Keratinocyte (primary cell): ENCODE data around the gene FAM107B. TPM values are rescaled to one million over a fixed set of nuclear protein-coding genes. Genes with fewer than 3 reads are reported as not detected.

Source experiments
- DNase-seq: peaks from one replicate; pipeline ENCODE4 v3.0.0-alpha.2; 2011; ENCODE audit warnings: low read depth, missing footprints, low spot score
- FAIRE-seq: peaks from 2 replicates; lab custom pipeline; 2011; peaks lifted over from hg19 to GRCh38; lab: Jason Lieb, UNC
- H2AFZ ChIP-seq: 2 replicates; pipeline ENCODE4 v1.6.0; 2012; ENCODE audit warnings: low read length, control low read depth, inconsistent platforms; ENCODE audit not compliant: control insufficient read depth
- H3K27ac ChIP-seq: 2 replicates; pipeline ENCODE4 v1.5.1; 2011; ENCODE audit warnings: low read length; ENCODE audit not compliant: control insufficient read depth, insufficient read depth
- H3K27me3 ChIP-seq: 3 replicates; pipeline ENCODE4 v1.6.0; 2011; ENCODE audit warnings: low read length; ENCODE audit not compliant: control insufficient read depth, insufficient read depth; ENCODE audit errors: extremely low read depth
- H3K36me3 ChIP-seq, 2 experiments: 2 replicates in 1 of 2; 3 replicates in 1 of 2; pipeline ENCODE4 v1.5.1; 2011; ENCODE audit warnings: low read length in 2 of 2, mild to moderate bottlenecking in 1 of 2; ENCODE audit not compliant: control insufficient read depth in 2 of 2, insufficient read depth in 2 of 2; ENCODE audit errors: extremely low read depth in 1 of 2
- H3K4me1 ChIP-seq: 3 replicates; pipeline ENCODE4 v1.5.1; 2011; ENCODE audit warnings: low read length; ENCODE audit not compliant: control insufficient read depth, insufficient read depth; ENCODE audit errors: extremely low read depth
- H3K4me2 ChIP-seq: 3 replicates; pipeline ENCODE4 v1.6.0; 2011; ENCODE audit warnings: low read depth, low read length; ENCODE audit not compliant: control insufficient read depth, insufficient read depth; ENCODE audit errors: extremely low read depth
- H3K4me3 ChIP-seq, 3 experiments: fragments of 200-600 bp in 1 of 3; sonication (generic) in 1 of 3; 2 replicates in 2 of 3; 3 replicates in 1 of 3; pipeline ENCODE4 v1.5.1; 2011 to 2016; ENCODE audit warnings: low read length in 3 of 3, mild to moderate bottlenecking in 3 of 3, control low read depth in 2 of 3, inconsistent platforms in 1 of 3, low read depth in 1 of 3, mixed read lengths in 1 of 3, mixed run types in 1 of 3, moderate library complexity in 1 of 3; ENCODE audit not compliant: control insufficient read depth in 2 of 3, insufficient read depth in 2 of 3; ENCODE audit errors: extremely low read depth in 1 of 3
- H3K79me2 ChIP-seq: 2 replicates; pipeline ENCODE4 v1.6.0; 2012; ENCODE audit warnings: low read length; ENCODE audit not compliant: control insufficient read depth, insufficient read depth
- H3K9ac ChIP-seq: 3 replicates; pipeline ENCODE4 v1.6.0; 2011; ENCODE audit warnings: low read length; ENCODE audit not compliant: control insufficient read depth, insufficient read depth; ENCODE audit errors: extremely low read depth
- H3K9me1 ChIP-seq: 3 replicates; pipeline ENCODE4 v1.6.0; 2011; ENCODE audit warnings: low read length; ENCODE audit not compliant: control insufficient read depth, insufficient read depth; ENCODE audit errors: extremely low read depth
- H3K9me3 ChIP-seq: 2 replicates; pipeline ENCODE4 v1.5.1; 2012; ENCODE audit warnings: low read depth, low read length; ENCODE audit not compliant: control insufficient read depth
- H4K20me1 ChIP-seq: 3 replicates; pipeline ENCODE4 v1.6.0; 2011; ENCODE audit warnings: low read length; ENCODE audit not compliant: control insufficient read depth, insufficient read depth; ENCODE audit errors: extremely low read depth
- EZH2 ChIP-seq: IDR thresholded peaks from one replicate; pipeline ENCODE4 v1.6.1; 2012; ENCODE audit warnings: inconsistent platforms, mild to moderate bottlenecking, low read length, moderate library complexity
- dilution Hi-C: fragments of 300-500 bp; cut with MboI; formaldehyde crosslinking; loops from one replicate; pipeline ENCODE4 v1.7.0; 2020; ENCODE audit warnings: low sequenced_read_pairs; ENCODE audit not compliant: extremely low pct_ligation_motif_present
- polyA plus RNA-seq, 5 experiments: library from polyadenylated mRNA; depleted of rRNA in 3 of 5; stranded (reverse) in 3 of 5; stranded (forward) in 1 of 5; unstranded in 1 of 5; fragments of >200 nt; gene quantifications; 1 replicate in 1 of 5; 2 replicates in 3 of 5; 3 replicates in 1 of 5; pipeline versions ENCODE4 v1.2.1 to v1.2.3, GENCODE V29; 2011 to 2012; ENCODE audit warnings: missing spikeins in 2 of 5, low read depth in 1 of 5, low replicate concordance in 1 of 5
- TF ChIP-seq, protein P1 (sequence below), 3 experiments: IDR thresholded peaks in 1 of 3; conservative IDR thresholded peaks in 1 of 3; optimal IDR thresholded peaks in 1 of 3; 2 replicates in 2 of 3; 3 replicates in 1 of 3; pipeline versions ENCODE3 to v1.5.1; 2011; ENCODE audit warnings: low read length in 3 of 3, mild to moderate bottlenecking in 3 of 3, moderate library complexity in 2 of 3, control low read depth in 1 of 3, inconsistent platforms in 1 of 3; ENCODE audit not compliant: insufficient read depth in 2 of 3; ENCODE audit errors: extremely low read depth in 1 of 3

The FAM107B gene
- polyA plus RNA-seq, 1 donor (not counting 4 experiments of a cell fraction or from before 2014, with no cell fraction given), result 8.7 TPM

DNA sequence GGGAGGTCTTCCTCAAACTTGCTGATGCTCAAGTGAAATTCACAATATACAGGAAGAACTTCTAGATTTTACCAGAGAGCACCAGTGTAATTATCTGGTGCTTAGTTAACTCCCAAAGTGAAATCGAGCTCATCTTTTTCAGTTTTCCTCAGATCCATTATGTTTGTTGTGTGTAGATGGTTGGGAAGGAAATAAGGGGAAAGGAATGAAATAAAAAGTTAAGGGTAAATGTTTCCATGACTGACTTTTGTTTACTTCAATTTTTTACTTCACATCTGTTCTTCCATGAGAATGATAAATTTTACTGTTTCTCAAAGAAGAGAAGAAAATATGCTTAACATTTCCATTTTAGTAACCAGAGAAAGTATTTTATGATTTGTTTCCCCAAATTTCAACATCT lies 21.3 kb downstream of the FAM107B start:
- no peak overlapping the region for H2AFZ ChIP-seq
- H3K9me1 ChIP-seq, result no peaks in the 10 kb centered on the region
- dilution Hi-C loops, result no loop called here
- no peaks in the 10 kb centered on the region for H3K79me2 ChIP-seq
- H3K36me3 ChIP-seq, result no peaks in the 10 kb centered on the region
- no peak overlapping the region for H3K9ac ChIP-seq
- H3K4me2 ChIP-seq, result no peak overlapping the region
- no peaks in the 10 kb centered on the region for H3K9me3 ChIP-seq
- no peak for TF ChIP-seq EZH2
- TF ChIP-seq, protein P1, sequence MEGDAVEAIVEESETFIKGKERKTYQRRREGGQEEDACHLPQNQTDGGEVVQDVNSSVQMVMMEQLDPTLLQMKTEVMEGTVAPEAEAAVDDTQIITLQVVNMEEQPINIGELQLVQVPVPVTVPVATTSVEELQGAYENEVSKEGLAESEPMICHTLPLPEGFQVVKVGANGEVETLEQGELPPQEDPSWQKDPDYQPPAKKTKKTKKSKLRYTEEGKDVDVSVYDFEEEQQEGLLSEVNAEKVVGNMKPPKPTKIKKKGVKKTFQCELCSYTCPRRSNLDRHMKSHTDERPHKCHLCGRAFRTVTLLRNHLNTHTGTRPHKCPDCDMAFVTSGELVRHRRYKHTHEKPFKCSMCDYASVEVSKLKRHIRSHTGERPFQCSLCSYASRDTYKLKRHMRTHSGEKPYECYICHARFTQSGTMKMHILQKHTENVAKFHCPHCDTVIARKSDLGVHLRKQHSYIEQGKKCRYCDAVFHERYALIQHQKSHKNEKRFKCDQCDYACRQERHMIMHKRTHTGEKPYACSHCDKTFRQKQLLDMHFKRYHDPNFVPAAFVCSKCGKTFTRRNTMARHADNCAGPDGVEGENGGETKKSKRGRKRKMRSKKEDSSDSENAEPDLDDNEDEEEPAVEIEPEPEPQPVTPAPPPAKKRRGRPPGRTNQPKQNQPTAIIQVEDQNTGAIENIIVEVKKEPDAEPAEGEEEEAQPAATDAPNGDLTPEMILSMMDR (optimal IDR thresholded peaks at IDR 0.05 in 1 of 3, IDR thresholded peaks at IDR 0.05 in 1 of 3, conservative IDR thresholded peaks at IDR 0.05 in 1 of 3; ENCODE audit: extremely low read depth in 1 of 3, insufficient read depth in 2 of 3, low read length in 3 of 3), result no peak
- H3K4me3 ChIP-seq, result no peak overlapping the region
- H3K27ac ChIP-seq, result no peak overlapping the region
- DNase-seq (no peak), FAIRE-seq (no peak)
- H3K27me3 ChIP-seq, result peaks cover 6% of the 10 kb centered on the region
- no peaks in the 10 kb centered on the region for H4K20me1 ChIP-seq
- H3K4me1 ChIP-seq, result no peaks in the 10 kb centered on the region

DNA sequence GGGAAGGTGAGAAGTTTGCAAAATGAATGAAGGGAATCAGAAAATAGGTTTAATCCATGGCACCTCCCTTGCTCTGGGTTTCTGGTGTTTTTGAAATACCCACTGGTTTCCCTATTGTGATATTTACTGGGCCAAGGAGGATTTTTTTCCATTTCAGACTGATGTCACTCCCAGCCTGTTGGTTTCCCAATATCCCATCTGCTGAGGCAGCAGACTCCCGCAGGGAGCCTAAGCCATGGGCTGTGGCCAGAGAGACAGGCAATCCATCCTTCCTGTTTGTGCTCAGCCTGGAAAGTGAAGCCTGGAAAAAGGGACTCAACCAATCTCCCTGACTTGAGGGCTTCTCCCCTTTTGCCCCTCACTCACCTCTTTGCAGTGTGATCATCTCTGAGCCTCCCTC lies 22.8 kb downstream of the FAM107B start:
- Histone ChIP-seq H3K79me2 (no peaks in the 10 kb centered on the region), H3K27ac (no peak overlapping the region), H3K27me3 (peaks cover 11% of the 10 kb centered on the region), H4K20me1 (no peaks in the 10 kb centered on the region), H3K9ac (no peak overlapping the region), H3K4me2 (no peak overlapping the region), H3K36me3 (no peaks in the 10 kb centered on the region), H3K9me1 (no peaks in the 10 kb centered on the region), H3K4me3 (no peak overlapping the region), H3K9me3 (no peaks in the 10 kb centered on the region), H2AFZ (no peak overlapping the region), H3K4me1 (no peaks in the 10 kb centered on the region)
- FAIRE-seq (no peak), DNase-seq (no peak)
- dilution Hi-C loops, result no loop called here
- TF ChIP-seq, protein P1 (optimal IDR thresholded peaks at IDR 0.05 in 1 of 3, IDR thresholded peaks at IDR 0.05 in 1 of 3, conservative IDR thresholded peaks at IDR 0.05 in 1 of 3; ENCODE audit: extremely low read depth in 1 of 3, insufficient read depth in 2 of 3, low read length in 3 of 3), result no peak
- no peak for TF ChIP-seq EZH2
